GM13977 (cell line): Measurements from ENCODE around the gene PASK.

Experiments
- DNase-seq: peaks from one replicate; pipeline ENCODE4 v3.0.0; 2012; ENCODE audit warnings: low spot score
- CTCF ChIP-seq: IDR thresholded peaks from 2 replicates; pipeline ENCODE4 v1.5.1; 2012; ENCODE audit warnings: mild to moderate bottlenecking, control low read depth; ENCODE audit not compliant: insufficient read depth; ENCODE audit errors: extremely low read depth, missing control alignments
- in situ Hi-C: fragments of 300-500 bp; cut with MboI; formaldehyde crosslinking; loops from one replicate; pipeline ENCODE4 v1.12.0; 2022; ENCODE audit warnings: low sequenced_read_pairs, low pct_unique_long_range_greater_than_20kb, mixed read lengths, inconsistent platforms; ENCODE audit not compliant: unreplicated experiment

The PASK gene

DNA sequence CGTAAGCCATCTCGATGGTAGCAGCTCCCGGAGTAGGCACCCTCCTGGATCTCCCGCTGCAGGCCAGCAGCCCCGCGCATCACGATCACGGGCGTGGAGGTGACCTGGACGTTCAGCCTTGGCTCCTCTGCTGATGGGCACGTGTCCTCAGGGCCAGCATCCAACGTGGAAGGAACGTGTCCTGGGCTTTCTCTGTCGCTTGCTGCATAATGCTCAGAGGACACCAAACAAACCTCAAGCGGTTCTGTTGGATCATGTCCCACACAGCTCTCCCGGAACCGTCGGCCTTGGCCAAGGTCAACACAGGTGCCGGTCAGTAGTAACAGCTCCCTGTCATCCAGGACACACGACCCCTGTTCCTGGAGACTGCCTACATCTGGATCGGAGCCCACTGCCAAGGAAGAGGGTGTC lies 23.1 kb downstream of the PASK start:
- TF ChIP-seq CTCF = no peak
- in situ Hi-C loops = no loop called here

GRCh38 chr2:241125626-241126025 lies 23.6 kb downstream of the PASK start:
- in situ Hi-C loops = no loop called here
- TF ChIP-seq CTCF = no peak
- DNase-seq = no peak

More for the DNA sequence above, 23.1 kb downstream of the PASK start:
- no peak for DNase-seq

DNA sequence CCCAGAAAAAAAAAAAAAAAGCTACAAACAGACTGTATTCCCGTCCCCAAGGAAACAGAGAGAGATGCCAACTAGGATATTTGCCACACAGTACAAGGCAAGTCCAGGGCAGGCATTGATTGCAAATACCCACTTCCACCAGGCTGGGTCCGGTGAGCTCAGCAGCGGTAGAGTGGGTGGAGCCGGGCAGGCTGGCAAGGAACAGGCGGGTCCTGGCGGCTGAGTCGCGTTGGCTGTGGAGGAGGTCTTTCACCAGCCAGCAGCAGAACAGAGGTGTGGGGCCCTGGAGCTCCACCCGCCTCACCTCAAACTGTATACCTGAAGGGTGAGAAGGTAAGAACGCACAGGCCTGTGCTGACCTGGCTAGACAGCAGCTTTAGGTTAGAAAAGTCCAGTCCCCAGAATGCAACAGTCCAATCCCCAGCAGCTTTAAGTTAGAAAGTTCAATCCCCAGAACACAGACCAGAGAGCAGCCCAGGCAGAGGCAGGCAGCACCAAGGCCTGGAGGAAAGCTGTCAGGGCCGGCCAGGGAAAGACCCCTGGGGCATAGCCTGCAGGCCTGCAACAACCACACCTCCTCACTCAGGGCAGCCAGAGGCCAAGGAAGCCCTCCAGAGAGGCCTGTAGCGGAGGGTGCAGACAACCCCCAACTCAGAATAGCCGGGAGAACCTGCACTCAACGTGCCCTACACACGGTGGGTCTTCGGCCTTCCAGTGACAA lies 25.3 kb downstream of the PASK start:
- in situ Hi-C loops = no loop called here
- TF ChIP-seq CTCF = no peak
- DNase-seq = no peak

GRCh38 chr2:241122376-241123002 lies 26.8 kb downstream of the PASK start:
- TF ChIP-seq CTCF = no peak
- DNase-seq = no peak
- in situ Hi-C loops = no loop called here

DNA sequence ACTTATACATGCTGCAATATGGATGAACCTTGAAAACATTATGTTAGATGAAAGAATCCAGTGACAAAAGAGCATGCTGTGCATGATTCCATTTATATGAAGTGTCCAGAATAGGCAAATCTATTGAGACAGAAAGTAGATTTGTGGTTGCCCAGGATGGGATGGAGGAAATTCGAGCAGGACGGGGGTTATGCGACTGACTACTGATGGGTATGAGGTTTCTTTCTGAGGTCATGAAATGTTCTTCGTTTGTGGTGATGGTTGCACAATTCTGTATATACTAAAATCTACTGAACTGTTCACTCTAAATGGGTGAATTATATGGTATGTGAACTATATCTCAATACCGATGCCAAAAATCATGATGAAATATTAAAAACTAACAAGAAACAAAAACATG lies 28.3 kb downstream of the PASK start:
- DNase-seq = no peak
- in situ Hi-C loops = no loop called here
- no peak for TF ChIP-seq CTCF

DNA sequence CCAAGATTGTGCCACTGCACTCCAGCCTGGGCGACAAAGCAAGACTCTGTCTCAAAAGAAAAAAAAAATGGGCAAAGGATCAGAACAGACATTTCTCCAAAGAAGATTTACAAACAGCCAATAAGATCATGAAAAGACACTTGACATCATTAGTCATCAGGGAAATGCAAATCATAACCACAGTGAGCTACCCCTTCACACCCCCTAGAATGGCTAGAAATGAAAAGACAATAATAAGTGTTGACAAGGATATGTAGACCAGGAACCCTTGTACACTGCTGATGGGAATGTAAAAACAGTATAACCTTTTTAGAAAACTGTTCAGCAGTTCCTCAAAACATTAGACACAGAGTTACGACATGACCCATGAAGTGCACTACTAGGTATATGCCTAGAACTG lies 28.8 kb downstream of the PASK start:
- in situ Hi-C loops = no loop called here
- DNase-seq = no peak
- TF ChIP-seq CTCF = no peak
